Astrocyte (in vitro differentiated cells and primary cell): Measurements from ENCODE around the gene KCNH3. TPM values are rescaled to one million over a fixed set of nuclear protein-coding genes. Genes with fewer than 3 reads are reported as not detected.

Source experiments
- DNase-seq: peaks from one replicate; pipeline ENCODE4 v3.0.0-alpha.2; 2010; ENCODE audit warnings: low read depth
- FAIRE-seq: peaks from 2 replicates; lab custom pipeline; 2011; peaks lifted over from hg19 to GRCh38; lab: Jason Lieb, UNC
- H2AFZ ChIP-seq: 2 replicates; pipeline ENCODE4 v1.6.0; 2012; ENCODE audit warnings: low read depth, low read length, inconsistent platforms
- H3K27ac ChIP-seq: 2 replicates; pipeline ENCODE4 v1.5.1; 2011; ENCODE audit warnings: low read depth, low read length, inconsistent platforms
- H3K27me3 ChIP-seq: 2 replicates; pipeline ENCODE4 v1.6.0; 2011; ENCODE audit warnings: low read length, inconsistent platforms; ENCODE audit not compliant: insufficient read depth
- H3K36me3 ChIP-seq: 2 replicates; pipeline ENCODE4 v1.5.1; 2011; ENCODE audit warnings: low read length, inconsistent platforms; ENCODE audit not compliant: insufficient read depth
- H3K4me1 ChIP-seq: 2 replicates; pipeline ENCODE4 v1.5.1; 2011; ENCODE audit warnings: low read length, inconsistent platforms; ENCODE audit not compliant: insufficient read depth
- H3K4me2 ChIP-seq: 2 replicates; pipeline ENCODE4 v1.6.0; 2012; ENCODE audit warnings: low read length, inconsistent platforms
- H3K4me3 ChIP-seq: 2 replicates; pipeline ENCODE4 v1.5.1; 2011; ENCODE audit warnings: low read depth, mild to moderate bottlenecking, low read length, inconsistent platforms; ENCODE audit not compliant: insufficient read depth
- H3K79me2 ChIP-seq: 2 replicates; pipeline ENCODE4 v1.6.0; 2012; ENCODE audit warnings: mild to moderate bottlenecking, low read length, inconsistent platforms; ENCODE audit not compliant: insufficient read depth
- H3K9ac ChIP-seq: 2 replicates; pipeline ENCODE4 v1.6.0; 2012; ENCODE audit warnings: mild to moderate bottlenecking, low read length, inconsistent platforms
- H3K9me3 ChIP-seq: 2 replicates; pipeline ENCODE4 v1.5.1; 2012; ENCODE audit warnings: low read depth, mild to moderate bottlenecking, low read length, inconsistent platforms; ENCODE audit not compliant: insufficient read depth
- H4K20me1 ChIP-seq: 2 replicates; pipeline ENCODE4 v1.6.0; 2012; ENCODE audit warnings: low read length, inconsistent platforms; ENCODE audit not compliant: insufficient read depth
- H3K27ac Mint-ChIP-seq: one replicate; pipeline ENCODE4 v1.8.0; 2021; ENCODE audit warnings: mild to moderate bottlenecking, mixed read lengths; ENCODE audit not compliant: unreplicated experiment
- H3K27me3 Mint-ChIP-seq: one replicate; pipeline ENCODE4 v1.8.0; 2021; ENCODE audit warnings: low read depth, mixed read lengths; ENCODE audit not compliant: unreplicated experiment
- H3K36me3 Mint-ChIP-seq: one replicate; pipeline ENCODE4 v1.8.0; 2021; ENCODE audit warnings: low read depth, mixed read lengths; ENCODE audit not compliant: unreplicated experiment
- H3K4me1 Mint-ChIP-seq: one replicate; pipeline ENCODE4 v1.8.0; 2021; ENCODE audit warnings: low read depth, mixed read lengths; ENCODE audit not compliant: unreplicated experiment
- H3K4me3 Mint-ChIP-seq: one replicate; pipeline ENCODE4 v1.8.0; 2021; ENCODE audit warnings: mild to moderate bottlenecking, moderate library complexity, mixed read lengths; ENCODE audit not compliant: unreplicated experiment
- H3K9me3 Mint-ChIP-seq: one replicate; pipeline ENCODE4 v1.8.0; 2021; ENCODE audit warnings: mild to moderate bottlenecking, mixed read lengths; ENCODE audit not compliant: unreplicated experiment
- EZH2 ChIP-seq: IDR thresholded peaks from 2 replicates; pipeline ENCODE4 v1.6.1; 2012; ENCODE audit warnings: mild to moderate bottlenecking, low read length, inconsistent platforms; ENCODE audit not compliant: insufficient read depth
- total RNA-seq: library from RNA; stranded (reverse); gene quantifications from 2 replicates; pipeline ENCODE4 v1.2.1, GENCODE V29; 2021
- TF ChIP-seq, protein P1 (sequence below): IDR thresholded peaks from 2 replicates; pipeline ENCODE4 v1.5.1; 2011; ENCODE audit warnings: low read depth, mild to moderate bottlenecking, inconsistent platforms, low read length, moderate library complexity; ENCODE audit not compliant: insufficient read depth

The KCNH3 gene
- total RNA-seq, 1 donor from 2014 or later = not detected

- Histone ChIP-seq H3K9ac (peak overlapping the region; percentile 94), H3K4me1 (peaks cover 7% of the 10 kb centered on the region), H3K4me3 (peak overlapping the region; percentile 88), H3K9me3 (no peaks in the 10 kb centered on the region), H3K4me2 (peak overlapping the region; percentile 96), H3K27ac (peak overlapping the region; percentile 92), H3K79me2 (peaks cover 63% of the 10 kb centered on the region), H3K36me3 (no peaks in the 10 kb centered on the region), H4K20me1 (peaks cover 6% of the 10 kb centered on the region), H2AFZ (peak overlapping the region; percentile 92), H3K27me3 (no peaks in the 10 kb centered on the region)
- Mint-ChIP-seq H3K4me1 (peaks cover 9% of the 10 kb centered on the region), H3K27me3 (no peaks in the 10 kb centered on the region), H3K4me3 (peak overlapping the region; percentile 98), H3K36me3 (peaks cover 15% of the 10 kb centered on the region), H3K9me3 (no peaks in the 10 kb centered on the region), H3K27ac (peak overlapping the region; percentile 98)
- DNase-seq (no peak), FAIRE-seq (no peak)
- TF ChIP-seq, protein P1, sequence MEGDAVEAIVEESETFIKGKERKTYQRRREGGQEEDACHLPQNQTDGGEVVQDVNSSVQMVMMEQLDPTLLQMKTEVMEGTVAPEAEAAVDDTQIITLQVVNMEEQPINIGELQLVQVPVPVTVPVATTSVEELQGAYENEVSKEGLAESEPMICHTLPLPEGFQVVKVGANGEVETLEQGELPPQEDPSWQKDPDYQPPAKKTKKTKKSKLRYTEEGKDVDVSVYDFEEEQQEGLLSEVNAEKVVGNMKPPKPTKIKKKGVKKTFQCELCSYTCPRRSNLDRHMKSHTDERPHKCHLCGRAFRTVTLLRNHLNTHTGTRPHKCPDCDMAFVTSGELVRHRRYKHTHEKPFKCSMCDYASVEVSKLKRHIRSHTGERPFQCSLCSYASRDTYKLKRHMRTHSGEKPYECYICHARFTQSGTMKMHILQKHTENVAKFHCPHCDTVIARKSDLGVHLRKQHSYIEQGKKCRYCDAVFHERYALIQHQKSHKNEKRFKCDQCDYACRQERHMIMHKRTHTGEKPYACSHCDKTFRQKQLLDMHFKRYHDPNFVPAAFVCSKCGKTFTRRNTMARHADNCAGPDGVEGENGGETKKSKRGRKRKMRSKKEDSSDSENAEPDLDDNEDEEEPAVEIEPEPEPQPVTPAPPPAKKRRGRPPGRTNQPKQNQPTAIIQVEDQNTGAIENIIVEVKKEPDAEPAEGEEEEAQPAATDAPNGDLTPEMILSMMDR = no peak
- no peak for TF ChIP-seq EZH2
Observed at GRCh38 chr12:49568442-49569162, 29.8 kb downstream of the KCNH3 start.

GRCh38 chr12:49577589-49578315 lies 38.9 kb downstream of the KCNH3 start:
- DNase-seq (no peak), FAIRE-seq (no peak)
- TF ChIP-seq, protein P1 = no peak
- no peak for TF ChIP-seq EZH2
- Mint-ChIP-seq H3K27me3 (no peaks in the 10 kb centered on the region), H3K36me3 (peaks cover 13% of the 10 kb centered on the region), H3K27ac (no peak overlapping the region), H3K4me3 (no peak overlapping the region), H3K9me3 (no peaks in the 10 kb centered on the region), H3K4me1 (peaks cover 14% of the 10 kb centered on the region)
- H3K27me3 ChIP-seq = no peaks in the 10 kb centered on the region
- no peak overlapping the region for H3K27ac ChIP-seq
- H4K20me1 ChIP-seq = peaks cover 29% of the 10 kb centered on the region
- H3K9me3 ChIP-seq = no peaks in the 10 kb centered on the region
- peaks cover 4% of the 10 kb centered on the region for H3K4me1 ChIP-seq
- H3K4me2 ChIP-seq = no peak overlapping the region
- H3K4me3 ChIP-seq = no peak overlapping the region
- H3K36me3 ChIP-seq = peaks cover 3% of the 10 kb centered on the region
- H2AFZ ChIP-seq = no peak overlapping the region
- H3K9ac ChIP-seq = no peak overlapping the region
- H3K79me2 ChIP-seq = peaks cover 4% of the 10 kb centered on the region
